Stimulated activated CD4-positive, alpha-beta T cell treated with anti-CD3 and anti-CD28 coated beads, Interleukin-15, amount 100 ng/mL, for 1 hour (primary cell): ENCODE data around the gene MRAS.

Source experiments
- DNase-seq, 2 donors: peaks; one replicate each; pipeline ENCODE4 v3.0.0-alpha.2; 2020; ENCODE audit warnings: low read depth in 1 of 2, low spot score in 1 of 2

MRAS gene

DNA sequence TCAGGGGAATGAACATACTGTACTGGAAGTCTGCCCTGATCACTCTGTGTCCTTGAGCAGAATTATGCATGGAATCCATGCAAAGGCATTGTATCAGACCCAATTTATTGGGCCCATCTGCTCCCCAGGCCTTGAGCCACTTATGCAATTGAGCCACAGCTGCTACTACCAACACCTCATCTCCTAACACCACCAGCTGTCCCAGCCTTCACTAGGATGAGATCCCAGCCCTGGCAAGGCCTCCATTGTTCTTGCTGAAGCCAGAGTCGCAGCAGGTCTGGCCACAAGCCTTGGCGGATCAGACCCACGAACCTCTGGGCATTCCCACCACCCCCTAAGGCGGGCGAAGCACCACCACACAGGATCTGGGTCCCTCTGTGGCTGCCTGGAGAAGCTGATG, 9.6 kb upstream of the MRAS start:
- no peak for DNase-seq

DNA sequence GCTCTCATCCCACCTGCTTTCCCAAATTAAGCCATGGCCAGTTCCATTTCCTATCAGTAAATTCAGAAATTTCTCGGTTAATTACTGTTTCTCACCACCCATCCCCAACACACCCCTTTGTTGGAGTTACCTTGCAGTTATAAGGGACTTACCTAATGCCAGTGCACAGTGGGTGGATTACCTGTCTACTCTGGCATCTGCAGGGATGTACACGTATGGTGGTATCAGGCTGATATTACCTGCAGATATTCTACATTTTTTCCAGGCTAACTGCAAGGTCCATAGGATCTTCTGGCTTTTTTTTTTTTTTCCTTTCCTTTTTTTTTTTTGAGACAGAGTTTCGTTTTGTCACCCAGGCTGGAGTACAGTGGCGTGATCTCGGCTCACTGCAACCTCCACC, 7.9 kb upstream of the MRAS start:
- DNase-seq: no peak

DNA sequence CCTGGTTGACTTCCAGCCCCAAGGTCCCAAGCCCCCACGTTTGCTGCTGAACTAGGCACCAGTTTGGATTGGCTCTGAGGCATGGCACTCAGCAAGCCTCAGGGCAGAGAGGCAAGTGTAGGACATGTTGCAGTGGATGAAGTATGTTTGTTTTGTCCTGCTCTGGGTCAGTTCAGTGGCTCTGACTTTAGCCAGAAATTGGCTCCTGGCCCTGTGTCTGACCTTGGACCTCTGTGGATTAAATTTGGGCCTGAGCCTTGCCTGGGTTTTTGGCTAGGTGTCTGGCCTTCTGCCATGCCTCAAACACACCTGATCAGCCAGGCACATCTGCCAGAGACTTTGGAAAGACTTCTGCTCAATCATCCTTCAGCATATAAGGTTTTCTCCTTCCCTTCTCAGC, 3.6 kb upstream of the MRAS start:
- DNase-seq: no peak

DNA sequence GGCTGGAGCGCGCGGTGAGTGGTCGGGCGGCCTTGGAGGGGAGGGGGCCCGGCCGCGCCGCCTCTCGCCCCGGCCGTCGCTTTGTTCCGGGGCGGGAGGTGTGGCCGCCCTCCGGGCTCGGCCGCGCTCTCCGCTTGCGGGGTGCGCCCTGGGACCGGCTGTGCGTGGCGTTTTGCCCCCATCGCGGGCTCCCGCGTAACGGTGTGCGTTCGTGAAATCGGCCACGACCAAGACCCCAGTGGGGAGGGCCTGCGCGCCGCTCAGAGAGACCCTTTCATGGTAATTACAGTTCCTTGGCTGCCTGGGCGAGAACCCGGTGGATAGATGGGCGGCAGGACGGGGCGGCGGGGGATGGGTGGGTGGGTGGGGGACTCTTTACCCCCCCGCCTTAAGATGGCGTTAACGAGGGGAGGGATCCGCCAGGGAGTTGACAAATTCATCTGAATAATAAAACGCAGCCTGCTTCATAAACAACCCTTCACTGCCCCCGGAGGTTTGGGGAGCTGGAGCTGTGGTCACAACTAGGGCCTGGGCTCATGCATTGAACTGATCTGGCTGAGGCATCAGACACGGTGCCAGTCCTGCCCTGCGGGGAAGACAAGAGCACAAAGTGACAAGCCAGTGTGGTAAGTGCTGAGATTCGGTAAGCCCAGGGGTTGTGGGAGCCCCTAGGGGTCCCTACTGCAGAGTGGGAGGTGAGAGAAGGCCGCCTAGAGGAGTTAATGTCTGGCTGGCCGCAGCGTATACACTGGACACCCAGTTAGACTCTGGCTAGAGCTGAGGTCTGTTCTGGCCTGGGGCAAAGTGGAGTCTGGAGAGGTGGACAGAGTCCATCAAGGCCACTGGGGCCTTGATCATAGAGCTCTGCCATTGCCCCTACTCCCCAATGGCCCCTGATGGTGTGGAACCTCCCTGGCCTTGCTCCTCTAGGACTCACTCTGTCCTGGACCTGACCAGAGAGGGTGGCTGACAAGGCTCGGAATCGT, 668 bp downstream of the MRAS start:
- DNase-seq: no peak

DNA sequence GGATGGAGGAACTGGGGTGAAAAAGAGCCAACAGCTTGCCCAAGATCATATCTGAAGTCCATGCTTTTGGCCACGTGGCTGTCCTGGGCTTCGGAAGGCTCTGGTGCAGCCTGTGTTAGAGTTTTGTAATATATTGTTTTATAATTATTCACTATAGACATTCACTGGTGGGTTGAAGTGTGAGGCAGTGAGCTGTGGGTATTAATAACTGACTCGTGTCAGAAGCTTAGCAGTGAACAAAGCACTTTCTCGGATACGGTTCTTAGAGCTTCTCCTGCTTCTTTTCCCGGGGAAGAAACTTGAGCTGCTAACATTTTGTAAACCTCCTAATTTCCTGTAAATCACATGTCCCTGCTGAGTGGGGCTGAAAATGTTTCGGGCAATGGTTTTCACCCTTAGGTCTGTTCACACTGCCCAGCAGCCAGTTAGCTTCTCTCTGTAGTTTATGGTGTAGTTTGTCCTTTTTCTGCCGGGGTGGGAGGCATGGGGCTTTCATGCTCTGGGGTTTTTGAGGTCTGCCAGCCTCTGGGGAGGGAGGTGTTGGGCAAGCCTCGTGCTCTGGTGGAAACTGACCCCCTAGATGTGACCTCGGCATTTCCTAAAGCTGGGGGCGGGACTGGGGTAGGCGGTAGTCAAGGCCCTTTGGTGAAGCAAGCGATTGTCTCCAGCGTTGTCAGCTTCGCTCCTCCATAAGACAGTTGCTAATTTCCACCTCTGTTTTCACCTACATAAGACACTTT, 1.7 kb downstream of the MRAS start:
- DNase-seq: no peak

DNA sequence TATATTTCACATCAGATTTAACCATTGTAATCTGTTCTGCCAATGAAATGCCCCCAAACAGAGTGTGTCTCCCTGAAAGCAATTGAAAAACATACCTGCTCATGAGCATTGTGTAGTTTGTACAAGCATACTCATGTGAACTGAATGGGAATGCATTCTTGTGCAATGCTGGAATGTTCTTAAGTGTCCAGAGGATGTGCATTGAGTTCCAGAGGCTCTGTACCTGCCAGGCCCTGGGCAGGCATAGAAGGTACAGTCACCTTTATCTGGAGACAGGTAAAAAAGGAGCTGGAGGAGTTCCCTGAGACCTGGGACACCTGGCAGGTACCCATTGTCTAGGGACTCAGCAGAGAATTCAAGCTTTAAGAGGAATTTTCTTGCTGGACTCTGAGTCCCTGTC, 2.8 kb downstream of the MRAS start:
- no peak for DNase-seq

DNA sequence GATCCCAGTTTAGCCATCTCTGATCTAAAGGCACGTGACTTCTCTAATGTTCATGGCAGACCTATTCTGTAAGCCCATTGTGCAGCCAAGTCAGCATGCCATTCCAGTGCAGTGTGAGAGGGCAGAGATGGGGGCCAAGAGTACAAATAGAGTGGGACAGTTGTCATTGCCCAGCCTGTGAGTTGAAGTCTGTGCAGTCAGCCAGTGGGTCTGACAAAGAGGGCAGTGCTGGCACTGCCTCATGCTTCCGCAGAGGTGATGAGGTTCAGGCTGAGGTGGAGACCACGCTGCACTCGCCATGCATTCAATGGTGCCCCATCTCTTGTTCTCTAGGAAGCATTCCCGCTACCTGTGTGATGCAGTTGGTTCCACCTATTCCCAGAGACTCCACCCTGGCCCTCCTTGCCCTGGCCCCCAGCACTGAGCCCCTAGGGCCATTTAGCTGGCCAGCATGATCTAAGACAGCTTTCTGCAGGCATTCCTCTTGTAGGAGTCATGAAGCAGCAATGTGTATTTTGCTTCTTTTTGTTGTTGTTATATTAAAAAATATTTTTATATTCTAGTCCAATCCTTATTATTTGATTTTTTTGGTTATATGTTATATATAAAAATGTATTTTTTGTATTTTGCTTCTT, 3.7 kb downstream of the MRAS start:
- no peak for DNase-seq

DNA sequence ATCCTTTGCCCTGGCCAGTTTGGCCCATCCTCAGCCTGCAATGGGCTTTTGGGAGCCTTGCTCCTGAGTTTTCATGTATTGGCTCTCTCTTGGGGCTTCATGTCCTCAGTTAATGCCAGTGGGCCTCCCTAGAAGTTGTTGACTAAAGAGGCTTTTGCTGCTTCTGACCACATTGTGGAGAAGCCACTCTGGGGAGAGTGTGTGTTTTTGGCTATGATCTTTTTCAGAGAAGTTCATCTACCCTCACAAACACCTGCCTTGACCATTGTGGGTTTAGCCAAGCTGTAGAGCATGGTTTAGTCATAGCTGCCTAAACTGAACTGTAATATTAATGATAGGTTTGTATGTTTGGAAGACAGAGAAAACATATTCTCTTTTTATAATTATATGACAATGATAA, 6.0 kb downstream of the MRAS start:
- DNase-seq: no peak

DNA sequence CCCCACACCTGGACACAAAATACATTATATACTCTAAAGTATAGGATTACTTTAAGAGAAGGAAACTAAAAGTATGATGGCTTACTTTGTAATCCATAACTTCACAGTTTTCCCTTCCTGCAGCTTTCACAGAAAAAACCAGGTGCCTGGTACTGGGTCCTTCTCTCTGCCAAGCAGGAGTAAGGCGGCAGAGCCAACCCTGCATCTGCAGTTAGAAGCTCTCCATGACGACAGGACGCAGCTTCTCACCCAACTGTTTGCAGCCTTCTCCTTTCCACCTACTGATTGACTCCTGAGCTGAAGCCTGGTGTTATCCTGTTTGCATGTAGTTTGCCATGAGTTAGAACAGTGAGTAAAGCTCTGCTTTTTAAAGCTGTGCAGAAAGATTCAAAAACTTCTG, 6.7 kb downstream of the MRAS start:
- DNase-seq: no peak

DNA sequence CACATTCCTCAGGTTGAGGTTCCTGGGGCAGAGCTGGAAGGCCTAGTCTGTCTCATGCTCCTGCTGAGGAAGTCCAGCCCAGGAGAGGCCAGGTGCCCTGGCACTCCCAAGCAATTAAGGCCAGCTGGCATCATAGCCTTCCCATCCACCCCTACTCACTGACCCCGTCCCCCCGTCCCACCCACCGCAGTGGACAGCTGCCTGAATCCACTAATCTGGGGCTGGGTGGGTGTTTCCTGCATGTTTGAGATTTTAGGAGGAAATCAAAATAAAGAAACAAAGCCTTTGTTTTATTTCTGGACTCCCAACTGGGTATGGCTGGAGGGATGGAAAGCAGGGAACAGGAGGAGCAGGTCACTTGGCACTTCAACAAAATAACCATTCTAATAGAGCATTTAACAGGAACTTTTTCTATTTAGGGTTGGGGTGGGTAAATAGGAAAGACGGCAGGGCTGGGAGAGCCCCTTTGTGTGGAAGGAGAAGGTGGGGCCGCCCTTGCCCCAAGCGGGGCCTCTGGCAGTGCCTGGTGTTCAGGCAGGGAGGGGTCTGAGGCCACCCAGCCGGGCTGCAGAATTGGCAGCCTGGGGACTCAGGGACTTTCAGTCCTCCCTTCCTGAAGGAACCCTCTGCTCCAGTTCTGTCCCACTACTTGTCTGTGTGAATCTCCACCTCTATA, 8.5 kb downstream of the MRAS start:
- DNase-seq: no peak

DNA sequence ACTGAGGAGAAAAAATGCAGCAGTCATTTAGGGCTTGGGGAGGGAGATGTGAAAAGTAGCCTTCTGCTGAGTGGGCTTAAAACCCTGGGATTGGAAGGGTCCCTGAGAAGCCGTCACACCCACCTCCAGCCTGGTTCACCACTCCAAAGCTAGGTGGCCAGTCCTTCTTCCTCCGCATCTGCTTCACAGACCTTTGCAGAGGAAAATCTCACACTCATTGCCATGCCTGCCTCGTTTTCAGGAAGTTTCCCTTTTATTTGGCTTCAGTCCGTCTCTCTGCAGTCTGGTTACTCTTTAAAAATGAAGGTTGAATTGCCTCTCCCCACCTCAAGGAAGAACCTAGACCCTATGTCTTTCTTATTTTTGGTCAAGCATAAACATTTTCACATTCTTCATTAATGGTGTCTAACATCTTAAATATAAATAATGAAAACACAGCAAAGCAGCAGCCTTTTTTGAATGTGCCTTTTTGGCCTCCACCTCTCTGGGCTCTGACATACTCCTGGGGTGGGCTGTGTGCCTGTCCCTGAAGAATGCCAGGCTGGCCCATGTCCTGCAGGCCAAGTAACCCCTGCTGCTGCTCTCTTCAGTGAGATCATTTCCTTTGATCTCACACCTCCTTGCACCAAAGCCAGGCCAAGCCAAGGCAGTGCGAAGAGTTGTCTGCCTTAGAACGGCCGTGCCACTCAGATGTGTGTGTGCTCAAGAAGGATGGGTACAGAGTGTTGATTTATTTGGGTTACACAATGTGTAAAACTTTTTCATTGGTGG, 11.0 kb downstream of the MRAS start:
- no peak for DNase-seq

DNA sequence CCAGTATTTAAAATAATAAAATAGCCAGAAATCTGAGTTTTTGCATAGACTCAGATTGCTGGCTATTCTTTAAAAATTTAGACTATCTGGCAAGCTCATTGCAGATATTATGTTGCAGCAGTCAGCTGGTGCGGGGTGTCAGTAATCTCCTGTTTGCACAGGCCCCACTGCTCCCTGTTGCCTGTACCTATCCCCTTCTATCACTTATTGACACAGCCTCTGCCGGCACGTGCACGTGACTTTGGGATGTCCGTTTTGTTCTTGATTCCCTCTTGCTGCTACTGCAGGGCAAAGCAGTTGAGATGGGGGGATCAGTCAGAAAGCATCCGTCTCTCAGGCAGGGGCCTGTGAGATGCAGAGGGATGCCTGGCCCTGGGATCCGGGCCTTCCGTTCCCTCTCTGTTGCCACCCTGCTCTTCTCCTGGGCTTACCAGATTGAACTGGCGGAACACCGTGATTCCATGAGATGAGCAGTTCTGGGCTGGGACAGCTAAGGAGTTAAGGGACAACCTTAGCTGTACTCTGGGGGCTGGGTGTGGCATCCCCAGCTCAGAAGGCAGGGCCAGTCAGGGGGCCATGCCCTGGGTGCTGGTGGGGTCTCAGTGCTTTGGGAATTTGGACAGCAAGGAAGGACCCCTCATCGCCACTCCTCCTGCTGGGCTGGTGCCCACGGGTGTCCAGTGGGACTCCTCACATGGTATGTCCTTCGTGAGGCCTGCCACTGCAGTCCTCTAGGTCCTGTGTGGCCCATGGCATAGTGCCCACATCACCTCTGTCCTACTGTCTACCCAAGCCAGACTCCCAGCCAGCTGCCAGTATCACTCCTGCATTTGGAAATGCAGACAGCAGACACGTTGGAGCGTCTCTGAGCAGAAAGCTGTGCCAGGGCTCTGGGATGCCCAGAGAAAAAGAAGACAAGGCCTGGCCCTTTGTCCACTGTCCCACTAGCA, 11.8 kb downstream of the MRAS start:
- DNase-seq: no peak

DNA sequence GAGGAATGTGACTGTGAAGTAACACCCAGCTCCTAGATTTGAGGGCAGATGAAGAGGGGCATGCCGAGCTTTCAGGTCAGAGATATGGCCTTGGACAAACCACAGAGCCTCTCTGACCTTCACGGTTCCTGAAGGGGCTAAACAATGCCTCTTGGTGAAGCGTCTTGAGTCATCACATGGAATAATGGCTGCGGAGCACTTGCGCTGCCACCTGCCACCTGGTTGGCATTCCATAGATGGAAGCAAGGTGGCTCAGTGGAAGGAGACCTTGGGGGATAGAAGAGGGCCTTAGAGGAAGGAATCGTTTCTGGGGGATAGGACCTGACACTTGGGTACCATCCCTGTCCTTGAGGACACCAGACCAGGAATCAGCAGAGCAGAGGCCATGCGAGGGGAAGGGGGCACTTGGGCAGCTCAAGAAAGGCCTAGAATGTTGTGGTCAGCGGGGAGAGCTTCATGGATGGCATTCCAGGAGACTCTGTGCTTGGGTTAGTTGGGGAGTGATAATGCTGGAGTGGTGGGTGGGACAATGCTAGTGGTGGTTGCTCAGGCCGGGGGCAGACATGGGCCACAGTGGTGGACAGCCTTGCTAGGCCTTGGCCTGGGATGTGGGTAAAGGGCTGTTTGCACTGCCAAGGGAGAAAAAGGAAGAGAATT, 12.6 kb downstream of the MRAS start:
- DNase-seq: no peak

DNA sequence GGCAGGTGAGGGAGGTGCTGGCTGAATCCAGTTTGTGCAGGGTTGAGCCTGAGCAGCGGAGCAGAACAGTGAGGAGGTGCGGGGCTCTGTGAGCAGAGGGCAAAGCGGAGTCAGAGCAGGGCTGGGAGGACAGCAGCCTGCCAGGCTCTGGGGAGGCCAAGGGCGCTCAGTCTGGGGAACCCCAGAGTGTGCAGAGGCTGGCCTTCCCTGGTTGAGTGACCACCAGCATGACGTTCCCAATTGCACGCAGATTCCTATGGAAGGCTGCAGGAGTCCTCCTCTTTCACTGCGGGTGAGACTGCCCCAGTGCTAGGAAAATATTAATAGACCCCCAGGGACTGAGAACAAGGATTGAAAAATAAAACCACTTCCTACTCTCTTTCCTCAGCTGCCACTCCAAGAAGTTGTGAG, 13.2 kb downstream of the MRAS start:
- DNase-seq: no peak

DNA sequence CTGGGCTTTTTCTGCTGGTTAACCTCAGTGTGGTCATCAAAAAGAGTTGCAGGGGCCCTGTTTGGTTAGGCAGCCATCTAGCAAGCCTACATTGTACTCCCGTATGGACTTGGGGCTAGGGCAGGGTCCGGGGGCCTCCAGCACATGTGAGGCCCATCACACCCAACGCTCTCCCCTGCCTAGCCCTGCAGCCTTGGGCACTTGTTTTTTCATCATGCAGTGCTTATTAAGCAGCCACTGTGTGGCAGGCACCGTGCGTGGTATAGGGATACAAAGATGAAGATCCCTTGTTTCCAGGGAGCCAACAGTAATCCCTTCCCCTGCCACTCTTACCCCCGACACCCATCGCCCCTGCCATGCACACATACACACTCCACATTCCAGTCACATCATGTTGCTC, 14.2 kb downstream of the MRAS start:
- no peak for DNase-seq

DNA sequence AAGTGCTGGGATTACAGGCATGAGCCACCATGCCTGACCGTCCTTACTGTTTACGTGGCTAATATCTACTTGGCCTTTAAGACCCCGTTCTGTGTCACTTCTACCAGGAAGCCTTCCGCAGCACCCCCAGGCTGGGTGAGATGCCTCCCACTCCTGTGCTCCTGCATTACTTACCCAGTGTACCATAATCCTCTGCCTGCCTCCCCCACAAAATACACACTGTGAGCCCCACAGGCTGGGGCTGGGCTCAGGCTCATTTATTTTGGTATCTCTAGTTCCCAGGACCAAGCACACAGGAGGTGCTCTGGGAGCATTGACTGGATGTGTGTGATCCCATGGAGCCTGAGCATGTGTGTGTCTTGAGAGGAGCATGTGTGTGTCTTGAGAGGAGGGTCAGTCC, 14.9 kb downstream of the MRAS start:
- no peak for DNase-seq

DNA sequence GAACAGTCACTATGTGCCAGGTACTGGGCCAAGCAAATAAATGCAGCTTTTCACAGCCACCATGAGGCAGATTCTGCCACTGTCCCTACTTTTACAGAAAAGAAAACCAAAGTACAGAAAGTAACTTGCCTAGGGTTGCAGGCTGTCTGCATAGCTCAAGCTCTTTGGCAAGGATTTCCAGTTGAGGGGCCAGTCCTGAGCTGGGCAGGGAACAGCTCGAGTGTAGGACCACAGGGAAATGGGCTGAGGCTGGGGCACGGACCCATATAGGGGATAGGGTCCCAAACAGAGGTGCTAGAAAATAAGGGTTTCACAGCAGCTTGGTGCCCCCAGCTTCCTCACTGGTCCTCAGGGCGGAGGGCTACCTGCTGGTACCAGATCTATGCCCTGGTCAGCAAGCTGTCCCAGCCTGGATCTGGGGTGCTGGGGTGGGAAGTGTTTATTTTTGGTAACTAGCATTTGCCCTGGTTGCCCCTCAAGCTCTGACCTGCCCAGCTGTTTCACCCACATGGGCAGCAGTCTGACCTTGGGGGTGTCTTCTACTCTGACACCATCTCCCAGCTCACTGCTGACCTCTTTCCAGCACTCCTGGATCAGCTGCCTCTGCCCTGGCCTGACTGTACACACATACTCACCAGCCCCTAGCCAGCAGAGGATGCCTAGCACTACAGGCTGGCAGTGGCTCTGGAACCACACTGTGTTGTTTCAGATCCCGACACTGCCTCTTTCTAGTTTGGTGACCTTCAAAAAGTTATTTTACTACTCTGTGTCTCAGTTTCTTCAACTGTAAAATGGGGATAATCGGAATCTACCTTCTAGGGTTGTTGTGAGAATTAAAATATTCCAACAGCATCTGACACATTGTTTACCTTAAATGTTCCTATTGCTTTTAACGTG, 16.2 kb downstream of the MRAS start:
- no peak for DNase-seq

DNA sequence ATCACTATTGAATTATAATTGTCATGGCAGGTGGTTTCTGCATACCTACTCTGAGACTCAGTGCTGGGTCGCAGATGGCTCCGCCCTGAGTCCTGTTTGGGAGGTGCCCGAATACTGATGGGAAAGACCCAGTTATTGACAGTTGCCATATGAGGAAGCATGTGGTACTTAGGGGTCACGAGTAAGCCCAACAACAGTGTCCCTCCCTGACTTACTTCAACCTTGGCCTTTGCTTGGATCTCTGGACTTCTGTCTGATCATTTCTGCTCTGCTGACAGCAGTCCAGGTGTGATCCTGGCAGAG, 16.8 kb downstream of the MRAS start:
- no peak for DNase-seq
